Measurements from ENCODE around the gene PCBP1.

- TF ChIP-seq SMAD3 (CRISPR knock-in tag; conservative IDR thresholded peaks at IDR 0.05) = no peak
- no peak for TF ChIP-seq ZNF76 (CRISPR knock-in tag; IDR thresholded peaks at IDR 0.05; ENCODE audit: borderline replicate concordance)
- no peak for TF ChIP-seq MXI1 (IDR thresholded peaks at IDR 0.05; ENCODE audit: low read depth, low read length)
- no peak for TF ChIP-seq ZFP30 (CRISPR knock-in tag; IDR thresholded peaks at IDR 0.05; ENCODE audit: borderline replicate concordance)
- no peak for TF ChIP-seq ZHX1 (conservative IDR thresholded peaks at IDR 0.05; ENCODE audit: low read length)
- no peak for TF ChIP-seq BRCA1 (IDR thresholded peaks at IDR 0.05)
- no peak for TF ChIP-seq BRCA1 (CRISPR knock-in tag; IDR thresholded peaks at IDR 0.05)
- TF ChIP-seq CTCF (IDR thresholded peaks at IDR 0.05 in 2 of 3, conservative IDR thresholded peaks at IDR 0.05 in 1 of 3; ENCODE audit: insufficient read depth in 2 of 3, low read depth in 1 of 3, low read length in 3 of 3) = no peak
- no peak for TF ChIP-seq ZNF121 (CRISPR knock-in tag; conservative IDR thresholded peaks at IDR 0.05)
- TF ChIP-seq HDAC3 (IDR thresholded peaks at IDR 0.05; ENCODE audit: borderline replicate concordance, partially characterized antibody) = no peak
- no peak for TF ChIP-seq CCNT2 (IDR thresholded peaks at IDR 0.05; ENCODE audit: borderline replicate concordance, extremely low read depth, insufficient read length, low read depth, low read length)
- no peak for TF ChIP-seq ZNF280B (CRISPR knock-in tag; IDR thresholded peaks at IDR 0.05)
- no peak for TF ChIP-seq MIER1 (IDR thresholded peaks at IDR 0.05; ENCODE audit: low read depth)
Measured at GRCh38 chr2:70061317-70061716, 26.0 kb upstream of the PCBP1 start.

Data from K562 (cell line).